H1 (cell line): ENCODE measurements around the gene RAB40B.
"Not testable (repeated sequence)": the region's sequence is repeated elsewhere in the genome, so short reads cannot be mapped to it uniquely, and the experiment has no call there.

ENCODE experiments used
- ASH2L ChIP-seq: fragments of 200-600, 300-600 bp; sonication (generic); IDR thresholded peaks from one replicate; pipeline ENCODE4 v1.7.1; 2017; ENCODE audit warnings: low read length
- CBX5 ChIP-seq: fragments of 300-800, 300-1000 bp; sonication (generic); IDR thresholded peaks from 2 replicates; pipeline ENCODE4 v1.7.1; 2016; ENCODE audit warnings: antibody characterized with exemption, low read length, low read depth
- CHD1 ChIP-seq: IDR thresholded peaks from 2 replicates; pipeline ENCODE4 v1.6.1; 2012; ENCODE audit warnings: low read depth, low read length, improper control_type of control experiment
- GTF2F1 ChIP-seq: IDR thresholded peaks from 2 replicates; pipeline ENCODE4 v1.6.1; 2012; ENCODE audit warnings: low read depth, low read length, improper control_type of control experiment, borderline replicate concordance
- POLR2A ChIP-seq, 2 experiments: IDR thresholded peaks; 1 replicate in 1 of 2; 2 replicates in 1 of 2; pipeline ENCODE4 v1.6.1; 2011; ENCODE audit warnings: low read depth in 2 of 2, low read length in 2 of 2, mild to moderate bottlenecking in 2 of 2; ENCODE audit errors: control extremely low read depth in 1 of 2
- POLR2AphosphoS5 ChIP-seq: IDR thresholded peaks from 2 replicates; pipeline ENCODE4 v1.6.1; 2011; ENCODE audit warnings: low read depth, low read length
- SIN3A ChIP-seq, 2 experiments: IDR thresholded peaks in 1 of 2; conservative IDR thresholded peaks in 1 of 2; 2 replicates each; pipeline ENCODE4 v1.6.1; 2011 to 2012; ENCODE audit warnings: low read length in 2 of 2, improper control_type of control experiment in 1 of 2, low read depth in 1 of 2, mild to moderate bottlenecking in 1 of 2
- TEAD4 ChIP-seq: IDR thresholded peaks from 2 replicates; pipeline ENCODE4 v1.6.1; 2012; ENCODE audit warnings: low read depth, low read length, inconsistent platforms, mixed read lengths
- TF ChIP-seq, protein P1 (sequence below), 3 experiments: IDR thresholded peaks; 1 replicate in 2 of 3; 2 replicates in 1 of 3; pipeline versions ENCODE4 v1.5.1 to v1.6.1; 2011; ENCODE audit warnings: low read length in 3 of 3, mild to moderate bottlenecking in 3 of 3, inconsistent platforms in 2 of 3, low read depth in 1 of 3, moderate library complexity in 1 of 3; ENCODE audit not compliant: insufficient read depth in 1 of 3; ENCODE audit errors: control extremely low read depth in 1 of 3

DNA sequence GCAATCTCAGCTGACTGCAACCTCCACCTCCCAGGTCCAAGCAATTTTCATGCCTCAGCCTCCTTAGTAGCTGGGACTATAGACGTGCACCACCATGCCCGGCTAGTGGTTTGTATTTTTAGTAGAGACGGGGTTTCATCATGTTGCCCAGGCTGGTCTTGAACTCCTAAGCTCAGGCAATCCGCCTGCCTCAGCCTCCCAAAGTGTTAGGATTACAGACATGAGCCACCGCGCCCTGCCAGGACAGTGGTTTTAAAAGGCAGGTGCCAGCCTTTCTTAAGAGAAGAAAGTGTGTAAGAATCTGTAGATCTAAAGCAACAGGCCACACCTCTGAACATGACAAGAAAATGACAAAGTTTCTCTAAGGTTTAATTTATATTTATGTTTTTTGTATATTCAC, 43.9 kb downstream of the RAB40B start:
- TF ChIP-seq CBX5; CHD1; GTF2F1; POLR2A (IDR thresholded peaks at IDR 0.05; ENCODE audit: control extremely low read depth in 1 of 2, low read depth in 2 of 2, low read length in 2 of 2); ASH2L; POLR2AphosphoS5; TEAD4; SIN3A (conservative IDR thresholded peaks at IDR 0.05 in 1 of 2, IDR thresholded peaks at IDR 0.05 in 1 of 2; ENCODE audit: low read depth in 1 of 2, low read length in 2 of 2): not testable (repeated sequence)
- TF ChIP-seq, protein P1, sequence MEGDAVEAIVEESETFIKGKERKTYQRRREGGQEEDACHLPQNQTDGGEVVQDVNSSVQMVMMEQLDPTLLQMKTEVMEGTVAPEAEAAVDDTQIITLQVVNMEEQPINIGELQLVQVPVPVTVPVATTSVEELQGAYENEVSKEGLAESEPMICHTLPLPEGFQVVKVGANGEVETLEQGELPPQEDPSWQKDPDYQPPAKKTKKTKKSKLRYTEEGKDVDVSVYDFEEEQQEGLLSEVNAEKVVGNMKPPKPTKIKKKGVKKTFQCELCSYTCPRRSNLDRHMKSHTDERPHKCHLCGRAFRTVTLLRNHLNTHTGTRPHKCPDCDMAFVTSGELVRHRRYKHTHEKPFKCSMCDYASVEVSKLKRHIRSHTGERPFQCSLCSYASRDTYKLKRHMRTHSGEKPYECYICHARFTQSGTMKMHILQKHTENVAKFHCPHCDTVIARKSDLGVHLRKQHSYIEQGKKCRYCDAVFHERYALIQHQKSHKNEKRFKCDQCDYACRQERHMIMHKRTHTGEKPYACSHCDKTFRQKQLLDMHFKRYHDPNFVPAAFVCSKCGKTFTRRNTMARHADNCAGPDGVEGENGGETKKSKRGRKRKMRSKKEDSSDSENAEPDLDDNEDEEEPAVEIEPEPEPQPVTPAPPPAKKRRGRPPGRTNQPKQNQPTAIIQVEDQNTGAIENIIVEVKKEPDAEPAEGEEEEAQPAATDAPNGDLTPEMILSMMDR (IDR thresholded peaks at IDR 0.05; ENCODE audit: control extremely low read depth in 1 of 3, insufficient read depth in 1 of 3, low read depth in 1 of 3, low read length in 3 of 3): not testable (repeated sequence)
